Left renal pelvis (tissue), 4 donors: ENCODE data around the gene POLR2M. TPM values are rescaled to one million over a fixed set of nuclear protein-coding genes. Genes with fewer than 3 reads are reported as not detected.

Source experiments
- DNase-seq, 4 donors: peaks; one replicate each; pipeline ENCODE4 v3.0.0-alpha.2; 2013; ENCODE audit warnings: low read depth in 4 of 4, low spot score in 3 of 4
- polyA plus RNA-seq, 4 donors: library from polyadenylated mRNA; unstranded; fragments of 120-200 nt; gene quantifications; one replicate each; pipeline ENCODE4 v1.2.1, GENCODE V29; 2013; ENCODE audit not compliant: insufficient read length in 4 of 4

Gene POLR2M
- polyA plus RNA-seq, 4 donors: 81.6 to 104 (median 88.6) TPM

GRCh38 chr15:57690341-57690966 is 16.1 kb upstream of the POLR2M start:
- no peak for DNase-seq

- no peak for DNase-seq
Measured at GRCh38 chr15:57691082-57691481, 15.4 kb upstream of the POLR2M start.

- DNase-seq: no peak
Measured at GRCh38 chr15:57692709-57693108, 13.8 kb upstream of the POLR2M start.

- DNase-seq: no peak
Measured at GRCh38 chr15:57694279-57694678, 12.2 kb upstream of the POLR2M start.

GRCh38 chr15:57696146-57696545 is 10.4 kb upstream of the POLR2M start:
- no peak for DNase-seq

- no peak for DNase-seq
Measured at GRCh38 chr15:57697588-57697987, 8.9 kb upstream of the POLR2M start.

- DNase-seq: no peak
Measured at GRCh38 chr15:57698243-57698642, 8.3 kb upstream of the POLR2M start.

- DNase-seq: no peak
Measured at GRCh38 chr15:57698991-57699390, 7.5 kb upstream of the POLR2M start.

GRCh38 chr15:57703387-57703786 is 3.1 kb upstream of the POLR2M start:
- DNase-seq: no peak

GRCh38 chr15:57704441-57704840 is 2.1 kb upstream of the POLR2M start:
- DNase-seq: no peak

- no peak for DNase-seq
Measured at GRCh38 chr15:57705746-57706404, 639 bp upstream of the POLR2M start.

GRCh38 chr15:57708047-57708446 is 1.5 kb downstream of the POLR2M start:
- DNase-seq: no peak

- DNase-seq: no peak
Measured at GRCh38 chr15:57718309-57718708, 11.8 kb downstream of the POLR2M start.

- DNase-seq: no peak
Measured at GRCh38 chr15:57720867-57721266, 14.4 kb downstream of the POLR2M start.

GRCh38 chr15:57726411-57726810 is 19.9 kb downstream of the POLR2M start:
- DNase-seq: no peak

- no peak for DNase-seq
Measured at GRCh38 chr15:57727031-57727430, 20.5 kb downstream of the POLR2M start.

GRCh38 chr15:57728436-57728835 is 21.9 kb downstream of the POLR2M start:
- DNase-seq: no peak

- no peak for DNase-seq
Measured at GRCh38 chr15:57730876-57731275, 24.4 kb downstream of the POLR2M start.

GRCh38 chr15:57731530-57732103 is 25.1 kb downstream of the POLR2M start:
- DNase-seq: no peak

- DNase-seq: no peak
Measured at GRCh38 chr15:57732526-57733331, 26.2 kb downstream of the POLR2M start.

GRCh38 chr15:57734860-57735259 is 28.3 kb downstream of the POLR2M start:
- DNase-seq: no peak
